ENCODE data around the gene RPL31.
A peak's percentile ranks its signal among the peaks of the same experiment; 100 is the strongest.

RPL31 gene

GRCh38 chr2:100976061-100976460 lies 26.0 kb upstream of the RPL31 start:
- no peak for DNase-seq

DNA sequence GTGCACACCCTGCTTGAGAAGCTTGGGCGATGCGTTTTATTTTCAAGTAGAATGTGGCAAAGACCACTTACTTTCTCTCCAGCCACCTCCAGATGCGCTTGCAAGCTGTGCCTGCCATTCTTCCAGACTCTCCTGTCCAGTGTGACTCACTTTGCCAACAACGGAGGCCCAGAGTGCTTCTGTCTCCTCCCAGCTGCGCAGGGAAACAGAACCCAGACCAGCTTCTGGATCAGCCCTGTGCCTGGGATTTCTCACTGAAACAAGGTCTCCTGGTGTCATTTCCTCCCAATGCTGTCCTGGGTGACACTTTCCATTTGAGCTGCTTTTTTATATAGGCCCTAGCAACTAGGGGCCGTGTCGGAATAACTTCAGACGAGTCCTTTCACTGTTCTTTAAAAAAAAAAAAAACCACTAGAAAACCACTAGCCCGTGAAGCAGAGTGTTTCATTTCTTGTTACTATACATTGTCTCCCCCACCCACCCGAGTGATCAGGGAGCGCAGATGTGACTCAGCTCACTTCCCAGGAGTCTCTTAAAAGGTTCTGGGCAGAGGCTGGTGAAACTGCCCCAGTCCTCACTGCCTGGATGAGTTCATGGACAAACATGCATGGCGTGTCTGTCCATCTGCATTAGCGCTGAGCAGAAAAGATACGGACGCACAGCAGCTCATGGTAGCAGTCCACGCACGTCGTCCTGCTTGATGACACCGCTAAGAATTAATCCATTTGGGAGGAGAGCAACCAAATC lies 25.3 kb upstream of the RPL31 start:
- DNase-seq: no peak

GRCh38 chr2:100977511-100977910 lies 24.6 kb upstream of the RPL31 start:
- DNase-seq: no peak

DNA sequence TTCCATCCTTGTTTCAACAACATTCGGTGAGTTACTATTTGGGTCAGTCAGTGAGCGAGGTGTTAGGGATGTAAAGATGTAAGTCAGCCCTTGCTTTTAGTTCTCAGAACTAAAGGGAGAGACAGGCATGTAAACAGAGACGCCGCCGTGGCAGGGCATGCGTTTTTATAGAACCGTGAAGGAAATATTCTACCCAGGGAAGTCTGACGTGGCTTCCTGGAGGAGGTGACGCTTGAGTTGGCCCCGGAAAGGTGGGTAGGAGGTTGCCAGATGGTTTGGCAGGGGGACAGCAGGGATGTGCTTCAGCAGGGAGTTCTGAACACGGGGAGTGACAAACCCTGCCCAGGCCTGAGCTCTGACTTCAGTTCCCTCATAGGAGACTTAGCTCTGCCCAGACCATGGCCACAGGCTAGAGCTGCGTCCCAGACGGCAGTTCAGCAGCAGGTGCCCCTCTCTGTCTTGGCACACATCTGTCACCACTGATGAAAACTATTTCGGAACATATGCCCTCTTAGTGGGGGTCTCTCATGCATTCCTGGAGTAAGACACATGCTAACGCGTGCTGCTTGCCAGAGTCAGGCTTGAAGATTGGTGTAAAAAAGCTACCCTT lies 23.4 kb upstream of the RPL31 start:
- DNase-seq: no peak

- no peak for DNase-seq
Measured at GRCh38 chr2:100980046-100980445, 22.0 kb upstream of the RPL31 start.

GRCh38 chr2:100981011-100981410 lies 21.1 kb upstream of the RPL31 start:
- no peak for DNase-seq

- no peak for DNase-seq
Measured at GRCh38 chr2:100982431-100982861, 19.6 kb upstream of the RPL31 start.

- no peak for DNase-seq
Measured at GRCh38 chr2:100983201-100983600, 18.9 kb upstream of the RPL31 start.

DNA sequence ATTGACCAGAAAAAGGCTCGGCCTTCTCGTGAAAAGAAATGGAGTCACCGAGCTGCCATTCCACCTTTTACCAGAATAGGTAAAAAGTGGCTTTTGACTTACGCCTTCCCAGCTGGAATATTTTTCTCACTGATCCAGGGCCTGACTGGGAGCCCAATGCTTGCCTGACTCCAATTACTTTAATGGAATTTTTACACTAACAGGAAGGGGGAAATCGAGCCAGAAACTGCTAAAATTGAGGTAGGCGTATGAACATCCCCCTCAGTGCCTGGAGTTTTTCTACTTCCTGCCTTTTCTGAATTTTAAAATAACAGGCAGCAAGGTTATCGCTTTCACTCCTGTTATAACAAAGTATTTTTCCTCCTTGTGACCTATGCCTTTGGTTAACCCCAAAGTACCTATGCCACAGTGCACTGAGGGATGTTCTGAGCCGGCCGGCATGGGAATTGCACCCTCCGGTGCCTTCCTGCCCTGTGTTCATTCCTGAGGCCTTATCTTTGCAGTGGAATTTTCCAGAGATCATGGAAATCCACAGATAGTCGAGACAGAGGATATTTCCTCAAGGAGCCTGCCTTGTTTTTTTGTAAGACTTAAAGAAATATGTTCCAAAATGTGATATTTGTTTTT lies 18.3 kb upstream of the RPL31 start:
- no peak for DNase-seq

- peak; percentile 51 to 77 for DNase-seq
Measured at GRCh38 chr2:100984892-100985307, 17.2 kb upstream of the RPL31 start.

GRCh38 chr2:100986157-100986556 lies 15.9 kb upstream of the RPL31 start:
- DNase-seq: no peak

- no peak for DNase-seq
Measured at GRCh38 chr2:100987536-100987935, 14.6 kb upstream of the RPL31 start.

- no peak for DNase-seq
Measured at GRCh38 chr2:100987974-100988373, 14.1 kb upstream of the RPL31 start.

- DNase-seq: no peak
Measured at GRCh38 chr2:100988630-100989417, 13.3 kb upstream of the RPL31 start.

GRCh38 chr2:100989666-100990065 lies 12.4 kb upstream of the RPL31 start:
- DNase-seq: no peak

DNA sequence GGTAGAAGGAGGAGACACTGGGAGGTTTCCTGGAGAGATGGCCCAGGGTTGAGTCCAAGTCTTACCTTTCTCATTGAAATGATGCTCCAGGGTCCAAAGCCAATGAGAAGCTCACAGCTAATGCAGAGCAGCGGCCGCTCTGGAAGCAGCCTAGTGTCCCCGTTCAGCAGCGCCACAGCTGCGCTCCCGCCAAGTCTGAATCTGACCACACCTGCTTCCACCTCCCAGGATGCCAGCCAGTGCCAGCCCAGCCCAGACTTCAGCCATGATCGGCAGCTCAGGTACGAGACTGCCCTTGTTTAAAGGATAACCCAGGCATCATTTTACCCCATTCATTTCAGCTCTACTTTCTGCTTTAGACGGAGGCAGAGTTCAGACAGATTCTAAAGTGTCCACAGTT lies 11.9 kb upstream of the RPL31 start:
- DNase-seq: no peak

- no peak for DNase-seq
Measured at GRCh38 chr2:100990650-100991403, 11.3 kb upstream of the RPL31 start.

DNA sequence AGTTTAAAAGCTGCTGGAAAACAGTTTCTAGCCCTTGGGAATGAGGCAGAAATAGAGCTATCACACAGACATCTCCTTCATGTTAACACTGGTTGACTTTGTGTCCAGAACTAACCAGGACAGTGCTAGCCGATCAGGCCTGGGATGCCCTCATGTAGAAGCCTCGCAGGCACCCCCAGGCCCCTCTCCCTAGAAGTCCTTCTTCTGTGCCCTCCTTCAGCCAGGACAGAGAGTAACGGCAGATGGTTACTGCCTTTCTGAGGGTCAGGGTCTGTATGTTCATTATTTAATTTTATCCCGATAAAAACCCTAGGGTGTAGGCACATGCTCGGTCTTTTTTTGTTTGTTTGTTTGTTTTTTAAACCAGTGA lies 10.7 kb upstream of the RPL31 start:
- no peak for DNase-seq

GRCh38 chr2:100992262-100992661 lies 9.8 kb upstream of the RPL31 start:
- no peak for DNase-seq

GRCh38 chr2:100993294-100993693 lies 8.8 kb upstream of the RPL31 start:
- no peak for DNase-seq

GRCh38 chr2:100995309-100996075 lies 6.6 kb upstream of the RPL31 start:
- no peak for DNase-seq
